ENCODE results near the gene H3-3A.

The H3-3A gene

GRCh38 chr1:226033582-226033981 is 28.9 kb upstream of the H3-3A start:
- H3K27me3 ChIP-seq (ENCODE audit: control insufficient read depth in 1 of 2, insufficient read depth in 2 of 2, low read length in 2 of 2), result no peaks in the 10 kb centered on the region
- H3K4me1 ChIP-seq (ENCODE audit: control insufficient read depth, insufficient read depth, low read length), result no peaks in the 10 kb centered on the region
- no peak overlapping the region for H3K4me3 ChIP-seq (ENCODE audit: low read length in 2 of 2)
- no peaks in the 10 kb centered on the region for H3K9me3 ChIP-seq (ENCODE audit: control insufficient read depth in 2 of 2, low read length in 2 of 2)
- no peaks in the 10 kb centered on the region for H3K36me3 ChIP-seq (ENCODE audit: control insufficient read depth in 2 of 2, insufficient read depth in 2 of 2, low read length in 2 of 2)
- H3K9ac ChIP-seq (ENCODE audit: low read length in 2 of 2), result no peak overlapping the region
- no peak overlapping the region for H3K27ac ChIP-seq (ENCODE audit: low read length)

- Histone ChIP-seq H3K4me3 (ENCODE audit: low read length in 2 of 2) (no peak overlapping the region), H3K27me3 (ENCODE audit: control insufficient read depth in 1 of 2, insufficient read depth in 2 of 2, low read length in 2 of 2) (no peaks in the 10 kb centered on the region), H3K27ac (ENCODE audit: low read length) (peak overlapping the region; percentile 53), H3K9me3 (ENCODE audit: control insufficient read depth in 2 of 2, low read length in 2 of 2) (no peaks in the 10 kb centered on the region), H3K4me1 (ENCODE audit: control insufficient read depth, insufficient read depth, low read length) (no peaks in the 10 kb centered on the region), H3K9ac (ENCODE audit: low read length in 2 of 2) (peak overlapping the region in 1 of 2 donors; percentile 58), H3K36me3 (ENCODE audit: control insufficient read depth in 2 of 2, insufficient read depth in 2 of 2, low read length in 2 of 2) (no peaks in the 10 kb centered on the region)
These were observed 28.5 kb upstream of the H3-3A start for GRCh38 chr1:226033991-226034390.

- Histone ChIP-seq H3K36me3 (ENCODE audit: control insufficient read depth in 2 of 2, insufficient read depth in 2 of 2, low read length in 2 of 2) (no peaks in the 10 kb centered on the region), H3K9ac (ENCODE audit: low read length in 2 of 2) (peak overlapping the region in 1 of 2 donors; percentile 58), H3K27ac (ENCODE audit: low read length) (peak overlapping the region; percentile 53), H3K4me3 (ENCODE audit: low read length in 2 of 2) (no peak overlapping the region), H3K4me1 (ENCODE audit: control insufficient read depth, insufficient read depth, low read length) (no peaks in the 10 kb centered on the region), H3K9me3 (ENCODE audit: control insufficient read depth in 2 of 2, low read length in 2 of 2) (no peaks in the 10 kb centered on the region), H3K27me3 (ENCODE audit: control insufficient read depth in 1 of 2, insufficient read depth in 2 of 2, low read length in 2 of 2) (no peaks in the 10 kb centered on the region)
These were observed 28.0 kb upstream of the H3-3A start for GRCh38 chr1:226034482-226034881.

GRCh38 chr1:226035915-226036314 is 26.6 kb upstream of the H3-3A start:
- Histone ChIP-seq H3K27ac (ENCODE audit: low read length) (no peak overlapping the region), H3K4me1 (ENCODE audit: control insufficient read depth, insufficient read depth, low read length) (no peaks in the 10 kb centered on the region), H3K27me3 (ENCODE audit: control insufficient read depth in 1 of 2, insufficient read depth in 2 of 2, low read length in 2 of 2) (no peaks in the 10 kb centered on the region), H3K9me3 (ENCODE audit: control insufficient read depth in 2 of 2, low read length in 2 of 2) (no peaks in the 10 kb centered on the region), H3K9ac (ENCODE audit: low read length in 2 of 2) (no peak overlapping the region), H3K36me3 (ENCODE audit: control insufficient read depth in 2 of 2, insufficient read depth in 2 of 2, low read length in 2 of 2) (no peaks in the 10 kb centered on the region), H3K4me3 (ENCODE audit: low read length in 2 of 2) (no peak overlapping the region)

GRCh38 chr1:226038661-226039060 is 23.9 kb upstream of the H3-3A start:
- no peak overlapping the region for H3K4me3 ChIP-seq (ENCODE audit: low read length in 2 of 2)
- H3K9me3 ChIP-seq (ENCODE audit: control insufficient read depth in 2 of 2, low read length in 2 of 2), result no peaks in the 10 kb centered on the region
- no peak overlapping the region for H3K9ac ChIP-seq (ENCODE audit: low read length in 2 of 2)
- no peaks in the 10 kb centered on the region for H3K36me3 ChIP-seq (ENCODE audit: control insufficient read depth in 2 of 2, insufficient read depth in 2 of 2, low read length in 2 of 2)
- H3K4me1 ChIP-seq (ENCODE audit: control insufficient read depth, insufficient read depth, low read length), result no peaks in the 10 kb centered on the region
- H3K27ac ChIP-seq (ENCODE audit: low read length), result no peak overlapping the region
- H3K27me3 ChIP-seq (ENCODE audit: control insufficient read depth in 1 of 2, insufficient read depth in 2 of 2, low read length in 2 of 2), result no peaks in the 10 kb centered on the region

- H3K27ac ChIP-seq (ENCODE audit: low read length), result no peak overlapping the region
- peaks cover 0 to 5% of the 10 kb centered on the region in 2 donors for H3K36me3 ChIP-seq (ENCODE audit: control insufficient read depth in 2 of 2, insufficient read depth in 2 of 2, low read length in 2 of 2)
- no peaks in the 10 kb centered on the region for H3K27me3 ChIP-seq (ENCODE audit: control insufficient read depth in 1 of 2, insufficient read depth in 2 of 2, low read length in 2 of 2)
- no peaks in the 10 kb centered on the region for H3K4me1 ChIP-seq (ENCODE audit: control insufficient read depth, insufficient read depth, low read length)
- H3K4me3 ChIP-seq (ENCODE audit: low read length in 2 of 2), result no peak overlapping the region
- peaks cover 0 to 5% of the 10 kb centered on the region in 2 donors for H3K9me3 ChIP-seq (ENCODE audit: control insufficient read depth in 2 of 2, low read length in 2 of 2)
- no peak overlapping the region for H3K9ac ChIP-seq (ENCODE audit: low read length in 2 of 2)
These were observed 21.1 kb upstream of the H3-3A start for GRCh38 chr1:226041419-226041818.

- no peaks in the 10 kb centered on the region for H3K27me3 ChIP-seq (ENCODE audit: control insufficient read depth in 1 of 2, insufficient read depth in 2 of 2, low read length in 2 of 2)
- H3K9me3 ChIP-seq (ENCODE audit: control insufficient read depth in 2 of 2, low read length in 2 of 2), result peaks cover 0 to 5% of the 10 kb centered on the region in 2 donors
- H3K36me3 ChIP-seq (ENCODE audit: control insufficient read depth in 2 of 2, insufficient read depth in 2 of 2, low read length in 2 of 2), result peaks cover 0 to 5% of the 10 kb centered on the region in 2 donors
- H3K4me3 ChIP-seq (ENCODE audit: low read length in 2 of 2), result no peak overlapping the region
- no peak overlapping the region for H3K27ac ChIP-seq (ENCODE audit: low read length)
- no peak overlapping the region for H3K9ac ChIP-seq (ENCODE audit: low read length in 2 of 2)
- H3K4me1 ChIP-seq (ENCODE audit: control insufficient read depth, insufficient read depth, low read length), result no peaks in the 10 kb centered on the region
These were observed 17.9 kb upstream of the H3-3A start for GRCh38 chr1:226044514-226045101.

GRCh38 chr1:226046240-226046639 is 16.3 kb upstream of the H3-3A start:
- no peak overlapping the region for H3K27ac ChIP-seq (ENCODE audit: low read length)
- H3K4me1 ChIP-seq (ENCODE audit: control insufficient read depth, insufficient read depth, low read length), result no peaks in the 10 kb centered on the region

GRCh38 chr1:226047495-226047894 is 15.0 kb upstream of the H3-3A start:
- Histone ChIP-seq H3K9me3 (ENCODE audit: control insufficient read depth in 2 of 2, low read length in 2 of 2) (peaks cover 0 to 5% of the 10 kb centered on the region in 2 donors), H3K27ac (ENCODE audit: low read length) (no peak overlapping the region), H3K4me3 (ENCODE audit: low read length in 2 of 2) (no peak overlapping the region), H3K36me3 (ENCODE audit: control insufficient read depth in 2 of 2, insufficient read depth in 2 of 2, low read length in 2 of 2) (peaks cover 0 to 5% of the 10 kb centered on the region in 2 donors), H3K27me3 (ENCODE audit: control insufficient read depth in 1 of 2, insufficient read depth in 2 of 2, low read length in 2 of 2) (no peaks in the 10 kb centered on the region), H3K9ac (ENCODE audit: low read length in 2 of 2) (no peak overlapping the region), H3K4me1 (ENCODE audit: control insufficient read depth, insufficient read depth, low read length) (no peaks in the 10 kb centered on the region)

More at GRCh38 chr1:226046240-226046639, 16.3 kb upstream of the H3-3A start:
- H3K9me3 ChIP-seq (ENCODE audit: control insufficient read depth in 2 of 2, low read length in 2 of 2), result peaks cover 0 to 5% of the 10 kb centered on the region in 2 donors
- no peaks in the 10 kb centered on the region for H3K27me3 ChIP-seq (ENCODE audit: control insufficient read depth in 1 of 2, insufficient read depth in 2 of 2, low read length in 2 of 2)
- H3K36me3 ChIP-seq (ENCODE audit: control insufficient read depth in 2 of 2, insufficient read depth in 2 of 2, low read length in 2 of 2), result peaks cover 0 to 5% of the 10 kb centered on the region in 2 donors
- H3K4me3 ChIP-seq (ENCODE audit: low read length in 2 of 2), result no peak overlapping the region
- no peak overlapping the region for H3K9ac ChIP-seq (ENCODE audit: low read length in 2 of 2)

- H3K4me3 ChIP-seq (ENCODE audit: low read length in 2 of 2), result no peak overlapping the region
- H3K27me3 ChIP-seq (ENCODE audit: control insufficient read depth in 1 of 2, insufficient read depth in 2 of 2, low read length in 2 of 2), result no peaks in the 10 kb centered on the region
- H3K9ac ChIP-seq (ENCODE audit: low read length in 2 of 2), result no peak overlapping the region
- H3K9me3 ChIP-seq (ENCODE audit: control insufficient read depth in 2 of 2, low read length in 2 of 2), result peaks cover 0 to 5% of the 10 kb centered on the region in 2 donors
- peaks cover under 1% of the 10 kb centered on the region for H3K4me1 ChIP-seq (ENCODE audit: control insufficient read depth, insufficient read depth, low read length)
- H3K27ac ChIP-seq (ENCODE audit: low read length), result no peak overlapping the region
- H3K36me3 ChIP-seq (ENCODE audit: control insufficient read depth in 2 of 2, insufficient read depth in 2 of 2, low read length in 2 of 2), result peaks cover 0 to 5% of the 10 kb centered on the region in 2 donors
These were observed 13.6 kb upstream of the H3-3A start for GRCh38 chr1:226048886-226049285.

- no peaks in the 10 kb centered on the region for H3K27me3 ChIP-seq (ENCODE audit: control insufficient read depth in 1 of 2, insufficient read depth in 2 of 2, low read length in 2 of 2)
These were observed 12.4 kb upstream of the H3-3A start for GRCh38 chr1:226050133-226050532.

More at GRCh38 chr1:226050133-226050532, 12.4 kb upstream of the H3-3A start:
- no peak overlapping the region for H3K27ac ChIP-seq (ENCODE audit: low read length)
- no peaks in the 10 kb centered on the region for H3K9me3 ChIP-seq (ENCODE audit: control insufficient read depth in 2 of 2, low read length in 2 of 2)
- H3K36me3 ChIP-seq (ENCODE audit: control insufficient read depth in 2 of 2, insufficient read depth in 2 of 2, low read length in 2 of 2), result no peaks in the 10 kb centered on the region
- peaks cover 7% of the 10 kb centered on the region for H3K4me1 ChIP-seq (ENCODE audit: control insufficient read depth, insufficient read depth, low read length)
- H3K9ac ChIP-seq (ENCODE audit: low read length in 2 of 2), result no peak overlapping the region
- no peak overlapping the region for H3K4me3 ChIP-seq (ENCODE audit: low read length in 2 of 2)

Data from stomach smooth muscle (tissue), 2 donors.